ENCODE data around the gene NBAS.

DNA sequence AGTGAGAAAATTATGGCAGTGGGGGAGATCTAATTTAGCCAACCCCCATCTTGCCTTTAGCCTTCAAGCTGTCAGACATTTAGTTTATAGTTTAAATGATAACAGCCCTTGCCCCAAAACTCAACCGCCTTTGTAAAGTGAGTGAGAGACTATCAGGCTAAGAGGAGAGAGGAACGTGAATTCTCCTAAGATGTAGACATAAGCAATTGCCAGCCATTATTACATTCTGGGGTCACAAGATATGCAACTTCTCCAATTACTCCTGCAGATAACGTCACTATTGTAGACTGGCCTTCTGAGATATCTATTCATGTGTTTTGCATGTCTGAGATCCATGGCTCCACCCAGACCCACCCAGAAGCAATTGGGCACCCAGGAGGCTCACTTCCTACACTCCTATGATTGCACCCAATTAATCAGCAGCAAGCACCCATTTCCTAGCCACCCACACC lies 307.3 kb downstream of the NBAS start:
- TF ChIP-seq CTCF (IDR thresholded peaks at IDR 0.05 in 2 of 3, conservative IDR thresholded peaks at IDR 0.05 in 1 of 3; ENCODE audit: control insufficient read depth in 2 of 3, extremely low read depth in 1 of 3, insufficient read depth in 1 of 3, low read depth in 3 of 3, low read length in 3 of 3) (no peak), EZH2 (IDR thresholded peaks at IDR 0.05; ENCODE audit: borderline replicate concordance, control insufficient read depth, low read depth, low read length) (no peak), ELK1 (IDR thresholded peaks at IDR 0.05; ENCODE audit: low read depth, low read length) (no peak), STAT1 (conservative IDR thresholded peaks at IDR 0.05) (no peak), POLR2A (IDR thresholded peaks at IDR 0.05; ENCODE audit: low read depth, low read length) (no peak), NR2C2 (IDR thresholded peaks at IDR 0.05; ENCODE audit: borderline replicate concordance, control insufficient read depth, insufficient read length, low read depth) (no peak), SREBF2 (IDR thresholded peaks at IDR 0.05; ENCODE audit: low read length) (no peak), SP1 (IDR thresholded peaks at IDR 0.05; ENCODE audit: low read depth, low read length) (no peak), RFX5 (IDR thresholded peaks at IDR 0.05; ENCODE audit: low read depth, low read length) (no peak)

Measured in GM12878 (cell line).